ENCODE data around the gene ISY1.

- TF ChIP-seq CTCF (IDR thresholded peaks at IDR 0.05), result no peak
- no peak for TF ChIP-seq EZH2 (IDR thresholded peaks at IDR 0.05; ENCODE audit: borderline replicate concordance, insufficient read depth, low read depth, low read length, poor library complexity, severe bottlenecking)
These were observed 21.0 kb downstream of the ISY1 start for GRCh38 chr3:129139911-129140310.

All from B cell (primary cell).